Lower lobe of right lung (tissue), 2 donors: ENCODE data around the gene PHACTR4. TPM values are rescaled to one million over a fixed set of nuclear protein-coding genes. Genes with fewer than 3 reads are reported as not detected.
A peak's percentile ranks its signal among the peaks of the same experiment; 100 is the strongest.

Experiments used
- ATAC-seq, 2 donors: fragments of 200-7000 bp; cut with Tn5 transposase; one replicate each; pipeline ENCODE4 v1.9.1; 2020 to 2022; ENCODE audit warnings: mild to moderate bottlenecking in 2 of 2, moderate library complexity in 2 of 2
- DNase-seq: peaks from one replicate; pipeline ENCODE4 v3.0.0-alpha.2; 2020
- H3K27ac ChIP-seq: fragments of 200-600 bp; one replicate; pipeline ENCODE4 v1.8.0; 2022
- H3K27me3 ChIP-seq: fragments of 200-600 bp; one replicate; pipeline ENCODE4 v1.8.0; 2022; ENCODE audit warnings: low read depth
- H3K36me3 ChIP-seq: fragments of 200-600 bp; one replicate; pipeline ENCODE4 v1.8.0; 2022; ENCODE audit warnings: mild to moderate bottlenecking
- H3K4me1 ChIP-seq: fragments of 200-600 bp; one replicate; pipeline ENCODE4 v1.8.0; 2022
- H3K4me3 ChIP-seq: fragments of 200-600 bp; one replicate; pipeline ENCODE4 v1.8.0; 2022; ENCODE audit warnings: mild to moderate bottlenecking
- H3K9me3 ChIP-seq: fragments of 200-600 bp; one replicate; pipeline ENCODE4 v1.8.0; 2022
- CTCF ChIP-seq: fragments of 200-600 bp; IDR thresholded peaks from one replicate; pipeline ENCODE4 v1.8.0; 2022; ENCODE audit warnings: antibody characterized with exemption, mild to moderate bottlenecking
- intact Hi-C: fragments of 100-400 bp; cut with DNase I; formaldehyde crosslinking; loops from one replicate; pipeline ENCODE4 v1.11.0; 2022
- total RNA-seq: library from RNA; stranded (reverse); fragmentation: NEBNext Ultra II Directional; extraction: Animal tissue kit (Norgen Biotek cat#: 25700); gene quantifications from one replicate; pipeline ENCODE4 v1.2.1, GENCODE V29; 2021
- donor health status: DM: no; HTN: yes; CAD: no; lungs with severe emphysema.

PHACTR4 gene
- total RNA-seq, 1 donor from 2014 or later: 44.2 TPM

DNA sequence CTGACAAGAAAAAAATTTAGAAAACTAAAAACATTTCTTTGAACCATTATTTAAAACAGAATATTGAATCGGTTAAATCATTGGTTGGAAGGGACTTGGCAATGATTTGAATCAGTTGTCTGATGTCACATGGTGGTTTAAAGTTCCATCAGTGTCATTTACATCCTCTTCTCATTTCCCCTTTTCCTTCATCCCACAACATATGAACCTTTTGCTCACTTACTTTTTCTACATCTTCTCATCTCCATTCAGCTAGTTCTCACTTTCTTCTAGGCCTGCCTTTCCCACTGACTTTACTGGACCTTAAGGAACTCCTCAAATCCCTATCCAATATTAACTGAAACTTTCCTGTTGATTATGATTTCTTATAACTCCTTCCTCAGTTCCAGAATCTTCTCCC is 58.5 kb downstream of the PHACTR4 start:
- Histone ChIP-seq H3K27ac (no peak overlapping the region), H3K4me1 (peaks cover 5% of the 10 kb centered on the region), H3K27me3 (no peaks in the 10 kb centered on the region), H3K4me3 (no peak overlapping the region), H3K9me3 (no peaks in the 10 kb centered on the region), H3K36me3 (no peaks in the 10 kb centered on the region)
- TF ChIP-seq CTCF: no peak
- intact Hi-C loops: no loop called here
- no peak for DNase-seq
- ATAC-seq: peak in 1 of 2 donors; percentile 16

GRCh38 chr1:28428990-28429520 is 59.5 kb downstream of the PHACTR4 start:
- ATAC-seq: no peak
- Histone ChIP-seq H3K27me3 (no peaks in the 10 kb centered on the region), H3K4me1 (peaks cover 5% of the 10 kb centered on the region), H3K4me3 (no peak overlapping the region), H3K27ac (no peak overlapping the region), H3K9me3 (no peaks in the 10 kb centered on the region), H3K36me3 (no peaks in the 10 kb centered on the region)
- no peak for TF ChIP-seq CTCF
- intact Hi-C loops: no loop called here
- no peak for DNase-seq

DNA sequence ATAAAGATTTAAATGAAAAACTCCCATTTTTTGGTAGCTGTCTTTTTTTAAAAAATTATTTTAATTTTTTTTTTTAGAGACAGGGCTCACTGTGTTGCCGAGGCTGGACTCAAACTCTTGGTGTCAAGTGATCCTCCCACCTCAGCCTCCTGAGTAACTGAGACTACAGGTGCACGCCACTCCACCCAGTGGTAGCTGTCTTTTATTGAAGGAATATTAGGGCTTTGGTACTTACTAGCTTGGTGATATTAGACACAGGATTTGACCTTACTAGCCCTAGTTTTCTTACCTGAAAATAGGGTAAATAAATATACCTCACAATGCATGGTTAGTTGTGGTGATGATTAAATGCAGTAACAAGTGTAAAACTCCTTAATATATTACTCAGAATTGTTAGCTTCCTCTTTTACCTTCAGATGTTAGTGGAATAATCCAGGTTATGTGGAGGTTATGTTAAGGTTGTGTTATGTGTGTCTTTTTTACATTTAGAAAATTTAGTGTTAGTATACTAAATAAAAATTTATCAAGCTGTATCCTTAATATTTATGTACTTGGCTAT is 66.8 kb downstream of the PHACTR4 start:
- DNase-seq (no peak), ATAC-seq (no peak)
- intact Hi-C loops: no loop called here
- no peak overlapping the region for H3K27ac ChIP-seq
- no peak for TF ChIP-seq CTCF
- H3K27me3 ChIP-seq: no peaks in the 10 kb centered on the region
- no peak overlapping the region for H3K4me3 ChIP-seq
- H3K36me3 ChIP-seq: peaks cover 4% of the 10 kb centered on the region
- no peaks in the 10 kb centered on the region for H3K9me3 ChIP-seq
- peaks cover 16% of the 10 kb centered on the region for H3K4me1 ChIP-seq

GRCh38 chr1:28437264-28437923 is 67.9 kb downstream of the PHACTR4 start:
- H3K9me3 ChIP-seq: no peaks in the 10 kb centered on the region
- DNase-seq (no peak), ATAC-seq (peak; percentile 55 to 67)
- TF ChIP-seq CTCF: no peak
- H3K4me3 ChIP-seq: peak overlapping the region; percentile 48
- intact Hi-C loops: no loop called here
- peaks cover 16% of the 10 kb centered on the region for H3K4me1 ChIP-seq
- H3K36me3 ChIP-seq: peaks cover 4% of the 10 kb centered on the region
- H3K27ac ChIP-seq: peak overlapping the region; percentile 82
- no peaks in the 10 kb centered on the region for H3K27me3 ChIP-seq

GRCh38 chr1:28437924-28438699 is 68.6 kb downstream of the PHACTR4 start:
- H3K27me3 ChIP-seq: no peaks in the 10 kb centered on the region
- ATAC-seq: peak; percentile 100
- peaks cover 16% of the 10 kb centered on the region for H3K4me1 ChIP-seq
- intact Hi-C loops: no loop called here
- TF ChIP-seq CTCF: no peak
- H3K36me3 ChIP-seq: peaks cover 4% of the 10 kb centered on the region
- peak overlapping the region; percentile 48 for H3K4me3 ChIP-seq
- peak; percentile 84 for DNase-seq
- H3K27ac ChIP-seq: peak overlapping the region; percentile 82
- no peaks in the 10 kb centered on the region for H3K9me3 ChIP-seq
